Naive B cell (primary cell): ENCODE results near the gene TRERF1. TPM values are rescaled to one million over a fixed set of nuclear protein-coding genes. Genes with fewer than 3 reads are reported as not detected.

Experiments
- ATAC-seq, 2 donors: fragments of 150-1000 bp; cut with Tn5 transposase; 2 replicates each; pipeline ENCODE4 v1.10.0; 2021; ENCODE audit warnings: low read depth in 2 of 2, mild to moderate bottlenecking in 2 of 2, moderate library complexity in 2 of 2
- DNase-seq: peaks from one replicate; pipeline ENCODE4 v3.0.0; 2022
- H3K27ac Mint-ChIP-seq, 6 donors: one replicate each; pipeline ENCODE4 v1.8.0; 2020 to 2022; ENCODE audit warnings: mild to moderate bottlenecking in 6 of 6, mixed read lengths in 6 of 6, moderate library complexity in 5 of 6, inconsistent platforms in 2 of 6
- H3K27me3 Mint-ChIP-seq, 3 donors: one replicate each; pipeline ENCODE4 v1.8.0; 2021 to 2022; ENCODE audit warnings: mixed read lengths in 3 of 3, mild to moderate bottlenecking in 1 of 3
- H3K36me3 Mint-ChIP-seq, 2 donors: one replicate each; pipeline ENCODE4 v1.8.0; 2020 to 2022; ENCODE audit warnings: mixed read lengths in 2 of 2, inconsistent platforms in 1 of 2, mild to moderate bottlenecking in 1 of 2
- H3K4me1 Mint-ChIP-seq, 3 donors: one replicate each; pipeline ENCODE4 v1.8.0; 2020 to 2022; ENCODE audit warnings: mixed read lengths in 3 of 3, inconsistent platforms in 1 of 3, mild to moderate bottlenecking in 1 of 3, moderate library complexity in 1 of 3
- H3K4me3 Mint-ChIP-seq, 8 donors: one replicate each; pipeline ENCODE4 v1.8.0; 2020 to 2022; ENCODE audit warnings: mild to moderate bottlenecking in 8 of 8, mixed read lengths in 8 of 8, moderate library complexity in 8 of 8, inconsistent platforms in 2 of 8
- H3K9me3 Mint-ChIP-seq, 7 donors: one replicate each; pipeline ENCODE4 v1.8.0; 2020 to 2022; ENCODE audit warnings: mixed read lengths in 7 of 7, mild to moderate bottlenecking in 5 of 7, inconsistent platforms in 2 of 7, moderate library complexity in 1 of 7
- polyA plus RNA-seq, 6 donors: library from polyadenylated mRNA; unstranded; fragments of 300-500 nt; fragmentation: Illumina TruSeq; gene quantifications; one replicate each; pipeline ENCODE4 v1.2.3, GENCODE V29; 2021; ENCODE audit warnings: low read depth in 6 of 6

Gene TRERF1
- polyA plus RNA-seq, 6 donors from 2014 or later = 0.07 to 0.13 (median 0.08) TPM; not detected in 3

- peak overlapping the region in 1 of 6 donors; percentile 30 for H3K27ac Mint-ChIP-seq
- DNase-seq (no peak), ATAC-seq (no peak)
- H3K27me3 Mint-ChIP-seq = no peaks in the 10 kb centered on the region
- H3K4me3 Mint-ChIP-seq = no peak overlapping the region
- H3K36me3 Mint-ChIP-seq = no peaks in the 10 kb centered on the region
- H3K4me1 Mint-ChIP-seq = peaks cover 8 to 15% (median 11%) of the 10 kb centered on the region in 3 donors
- H3K9me3 Mint-ChIP-seq = peaks cover 0 to 8% (median 5%) of the 10 kb centered on the region in 7 donors
Measured at GRCh38 chr6:42318480-42318879, 133.2 kb downstream of the TRERF1 start.

GRCh38 chr6:42316981-42317380 is 134.7 kb downstream of the TRERF1 start:
- ATAC-seq (no peak), DNase-seq (no peak)
- Mint-ChIP-seq H3K9me3 (peaks cover 0 to 8% (median 5%) of the 10 kb centered on the region in 7 donors), H3K27ac (peak overlapping the region in 4 of 6 donors; percentile 69 to 95 (median 80)), H3K4me3 (peak overlapping the region in 2 of 8 donors; percentile 4 to 84), H3K36me3 (no peaks in the 10 kb centered on the region), H3K4me1 (peaks cover 8 to 15% (median 11%) of the 10 kb centered on the region in 3 donors), H3K27me3 (no peaks in the 10 kb centered on the region)

- H3K36me3 Mint-ChIP-seq = no peaks in the 10 kb centered on the region
- peaks cover 0 to 5% (median 3%) of the 10 kb centered on the region in 7 donors for H3K9me3 Mint-ChIP-seq
- ATAC-seq (peak; percentile 57 to 61), DNase-seq (peak; percentile 3)
- H3K27me3 Mint-ChIP-seq = no peaks in the 10 kb centered on the region
- peak overlapping the region in 2 of 8 donors; percentile 4 to 84 for H3K4me3 Mint-ChIP-seq
- peaks cover 8 to 15% (median 11%) of the 10 kb centered on the region in 3 donors for H3K4me1 Mint-ChIP-seq
- H3K27ac Mint-ChIP-seq = peak overlapping the region in 4 of 6 donors; percentile 69 to 95 (median 80)
Measured at GRCh38 chr6:42315991-42316970, 135.4 kb downstream of the TRERF1 start.

- Mint-ChIP-seq H3K36me3 (no peaks in the 10 kb centered on the region), H3K9me3 (no peaks in the 10 kb centered on the region), H3K27ac (peak overlapping the region in 1 of 6 donors; percentile 80), H3K27me3 (no peaks in the 10 kb centered on the region), H3K4me3 (peak overlapping the region in 1 of 8 donors; percentile 2), H3K4me1 (peaks cover 8 to 15% (median 11%) of the 10 kb centered on the region in 3 donors)
- no peak for DNase-seq
- no peak for ATAC-seq
Measured at GRCh38 chr6:42315259-42315990, 136.3 kb downstream of the TRERF1 start.

GRCh38 chr6:42314571-42315258 is 137.0 kb downstream of the TRERF1 start:
- DNase-seq (no peak), ATAC-seq (no peak)
- H3K36me3 Mint-ChIP-seq = no peaks in the 10 kb centered on the region
- H3K27ac Mint-ChIP-seq = no peak overlapping the region
- peaks cover 8 to 15% (median 11%) of the 10 kb centered on the region in 3 donors for H3K4me1 Mint-ChIP-seq
- H3K9me3 Mint-ChIP-seq = no peaks in the 10 kb centered on the region
- peak overlapping the region in 1 of 8 donors; percentile 2 for H3K4me3 Mint-ChIP-seq
- H3K27me3 Mint-ChIP-seq = no peaks in the 10 kb centered on the region

- no peaks in the 10 kb centered on the region for H3K36me3 Mint-ChIP-seq
- H3K27ac Mint-ChIP-seq = peak overlapping the region in 1 of 6 donors; percentile 13
- H3K4me3 Mint-ChIP-seq = no peak overlapping the region
- no peak for ATAC-seq
- DNase-seq = no peak
- no peaks in the 10 kb centered on the region for H3K27me3 Mint-ChIP-seq
- peaks cover 8 to 15% (median 11%) of the 10 kb centered on the region in 3 donors for H3K4me1 Mint-ChIP-seq
- H3K9me3 Mint-ChIP-seq = no peaks in the 10 kb centered on the region
Measured at GRCh38 chr6:42313941-42314570, 137.7 kb downstream of the TRERF1 start.

GRCh38 chr6:42313038-42313437 is 138.7 kb downstream of the TRERF1 start:
- H3K4me3 Mint-ChIP-seq = no peak overlapping the region
- H3K4me1 Mint-ChIP-seq = peaks cover 8 to 15% (median 11%) of the 10 kb centered on the region in 3 donors
- no peak overlapping the region for H3K27ac Mint-ChIP-seq
- DNase-seq = no peak
- no peaks in the 10 kb centered on the region for H3K36me3 Mint-ChIP-seq
- H3K27me3 Mint-ChIP-seq = no peaks in the 10 kb centered on the region
- no peaks in the 10 kb centered on the region for H3K9me3 Mint-ChIP-seq
- ATAC-seq = no peak

GRCh38 chr6:42307141-42307470 is 144.6 kb downstream of the TRERF1 start:
- H3K9me3 Mint-ChIP-seq = no peaks in the 10 kb centered on the region
- H3K27me3 Mint-ChIP-seq = no peaks in the 10 kb centered on the region
- DNase-seq (no peak), ATAC-seq (no peak)
- H3K4me3 Mint-ChIP-seq = no peak overlapping the region
- no peak overlapping the region for H3K27ac Mint-ChIP-seq
- no peaks in the 10 kb centered on the region for H3K4me1 Mint-ChIP-seq
- no peaks in the 10 kb centered on the region for H3K36me3 Mint-ChIP-seq

GRCh38 chr6:42306439-42307140 is 145.1 kb downstream of the TRERF1 start:
- DNase-seq = no peak
- no peak for ATAC-seq
- H3K36me3 Mint-ChIP-seq = no peaks in the 10 kb centered on the region
- H3K4me1 Mint-ChIP-seq = no peaks in the 10 kb centered on the region
- H3K27me3 Mint-ChIP-seq = no peaks in the 10 kb centered on the region
- no peak overlapping the region for H3K4me3 Mint-ChIP-seq
- no peak overlapping the region for H3K27ac Mint-ChIP-seq
- no peaks in the 10 kb centered on the region for H3K9me3 Mint-ChIP-seq

- Mint-ChIP-seq H3K27ac (no peak overlapping the region), H3K27me3 (peaks cover 0 to 2% (median 0%) of the 10 kb centered on the region in 3 donors), H3K4me1 (no peaks in the 10 kb centered on the region), H3K9me3 (no peaks in the 10 kb centered on the region), H3K4me3 (no peak overlapping the region), H3K36me3 (no peaks in the 10 kb centered on the region)
- ATAC-seq (no peak), DNase-seq (no peak)
Measured at GRCh38 chr6:42304053-42304712, 147.5 kb downstream of the TRERF1 start.

GRCh38 chr6:42302411-42302810 is 149.3 kb downstream of the TRERF1 start:
- no peaks in the 10 kb centered on the region for H3K36me3 Mint-ChIP-seq
- H3K27me3 Mint-ChIP-seq = peaks cover 0 to 3% (median 0%) of the 10 kb centered on the region in 3 donors
- ATAC-seq (no peak), DNase-seq (no peak)
- H3K27ac Mint-ChIP-seq = no peak overlapping the region
- no peaks in the 10 kb centered on the region for H3K4me1 Mint-ChIP-seq
- no peaks in the 10 kb centered on the region for H3K9me3 Mint-ChIP-seq
- no peak overlapping the region for H3K4me3 Mint-ChIP-seq

- no peak overlapping the region for H3K4me3 Mint-ChIP-seq
- H3K4me1 Mint-ChIP-seq = no peaks in the 10 kb centered on the region
Measured at GRCh38 chr6:42301986-42302385, 149.7 kb downstream of the TRERF1 start.

More at GRCh38 chr6:42301986-42302385, 149.7 kb downstream of the TRERF1 start:
- H3K36me3 Mint-ChIP-seq = no peaks in the 10 kb centered on the region
- DNase-seq (no peak), ATAC-seq (no peak)
- peaks cover 0 to 3% (median 0%) of the 10 kb centered on the region in 3 donors for H3K27me3 Mint-ChIP-seq
- H3K27ac Mint-ChIP-seq = no peak overlapping the region
- H3K9me3 Mint-ChIP-seq = no peaks in the 10 kb centered on the region
